Measurements from ENCODE around the gene ANKRD13C. TPM values are rescaled to one million over a fixed set of nuclear protein-coding genes. Genes with fewer than 3 reads are reported as not detected.
A peak's percentile ranks its signal among the peaks of the same experiment; 100 is the strongest.

ANKRD13C gene
- total and polyA plus RNA-seq, 2 of the 4 experiments (the other 2 are of a cell fraction): 8.3 to 10.9 TPM

DNA sequence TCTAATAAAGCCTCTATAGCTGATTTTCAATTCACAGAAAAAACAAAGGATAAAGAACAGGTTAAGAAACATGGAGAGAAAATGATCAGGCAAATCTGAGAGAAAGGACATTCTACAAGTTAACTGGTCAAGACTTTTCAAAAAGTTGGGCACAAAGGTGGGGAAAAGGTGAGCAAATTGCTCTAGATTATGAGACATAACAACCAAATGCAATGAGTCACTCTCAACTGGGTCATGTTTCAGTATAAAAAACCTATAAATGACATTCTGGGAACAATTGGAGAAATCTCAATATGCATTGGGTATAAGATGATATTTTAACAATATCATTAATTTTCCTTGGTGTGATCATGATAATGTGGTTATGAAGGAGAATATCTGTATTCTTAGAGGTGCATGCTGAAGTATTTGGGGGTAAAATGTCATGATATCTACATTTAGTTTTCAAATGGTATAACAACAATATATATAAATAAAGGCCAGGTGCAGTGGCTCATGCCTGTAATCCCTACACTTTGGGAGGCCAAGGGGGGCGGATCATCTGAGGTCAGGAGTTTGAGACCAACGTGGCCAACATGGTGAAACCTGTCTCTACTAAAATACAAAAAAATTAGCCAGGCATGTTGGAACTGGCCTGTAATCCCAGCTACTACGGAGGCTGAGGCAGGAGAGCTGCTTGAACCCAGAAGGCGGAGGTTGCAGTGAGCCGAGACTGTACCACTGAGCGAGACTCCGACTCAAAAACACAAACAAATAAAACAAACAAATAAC is 27.0 kb downstream of the ANKRD13C start:
- Histone ChIP-seq H2BK120ac (ENCODE audit: low read depth, low read length) (no peak overlapping the region), H3K9me1 (ENCODE audit: insufficient read depth, low read length) (no peaks in the 10 kb centered on the region), H2AFZ (replicated peaks; ENCODE audit: low read length, poor library complexity) (no peak overlapping the region), H4K5ac (ENCODE audit: low read depth, low read length) (no peak overlapping the region), H3K4ac (ENCODE audit: low read depth, low read length) (no peak overlapping the region), H3K56ac (ENCODE audit: extremely low read depth, insufficient read depth, low read length) (no peak overlapping the region), H3K23ac (ENCODE audit: low read depth, low read length) (no peak overlapping the region), H2BK20ac (ENCODE audit: low read depth, low read length) (no peak overlapping the region), H2BK5ac (ENCODE audit: low read depth, low read length, poor library complexity, severe bottlenecking) (no peak overlapping the region), H3K27ac (ENCODE audit: insufficient read depth, low read length) (no peak overlapping the region), H2AK5ac (ENCODE audit: low read depth, low read length) (no peak overlapping the region), H3K9me3 (ENCODE audit: control insufficient read depth, insufficient read depth, low read length) (no peaks in the 10 kb centered on the region), H2BK15ac (ENCODE audit: low read depth, low read length) (no peak overlapping the region), H3K4me3 (ENCODE audit: insufficient read depth, low read depth, low read length) (no peak overlapping the region), H3K14ac (replicated peaks; ENCODE audit: low read depth, low read length) (no peak overlapping the region), H3K4me2 (ENCODE audit: low read depth, low read length) (no peak overlapping the region), H3K18ac (ENCODE audit: low read depth, low read length) (no peak overlapping the region), H3K79me1 (ENCODE audit: low read depth in 1 of 2, low read length in 2 of 2) (peaks cover 11 to 32% of the 10 kb centered on the region in 2 experiments), H3K36me3 (ENCODE audit: control insufficient read depth, insufficient read depth, low read length) (no peaks in the 10 kb centered on the region; the same call in 1 of the 2 replicates), H2AK9ac (replicated peaks; ENCODE audit: low read depth, low read length, poor library complexity) (no peak overlapping the region), H3K9ac (ENCODE audit: low read depth, low read length) (no peak overlapping the region), H3K4me1 (ENCODE audit: control insufficient read depth, insufficient read depth, low read length) (no peaks in the 10 kb centered on the region; the same call in 1 of the 2 replicates), H4K20me1 (ENCODE audit: insufficient read depth, low read length) (peaks cover 3% of the 10 kb centered on the region; the same call in 1 of the 2 replicates), H4K91ac (ENCODE audit: insufficient read depth, low read depth, low read length) (no peak overlapping the region), H4K8ac (ENCODE audit: low read depth in 2 of 2, low read length in 2 of 2) (no peak overlapping the region), H3K27me3 (ENCODE audit: control insufficient read depth, insufficient read depth, low read length) (no peaks in the 10 kb centered on the region)
- no TSS peak for BruUV-seq (replicated peaks)
- dilution Hi-C loops (cut with HindIII; ENCODE audit: low sequenced_read_pairs, unreplicated experiment) (no loop called here), in situ Hi-C loops (cut with MboI; ENCODE audit: low sequenced_read_pairs) (no loop called here), intact Hi-C loops (cut with micrococcal nuclease) (no loop called here)
- ATAC-seq (ENCODE audit: low read depth) (no peak), DNase-seq (peak; percentile 16)
- CTCF ChIA-PET: no interaction called here
- POLR2A ChIA-PET (ENCODE audit: unreplicated experiment): no interaction called here
- TF ChIP-seq RCOR1 (IDR thresholded peaks at IDR 0.05; ENCODE audit: insufficient replicate concordance, low read length) (no peak), NFE2L2 (IDR thresholded peaks at IDR 0.05; ENCODE audit: low read depth, low read length) (no peak), BHLHE40 (IDR thresholded peaks at IDR 0.05; ENCODE audit: low read depth, low read length) (no peak), CHD1 (IDR thresholded peaks at IDR 0.05; ENCODE audit: low read depth, low read length) (no peak), RAD21 (IDR thresholded peaks at IDR 0.05; ENCODE audit: low read length) (no peak), MXI1 (IDR thresholded peaks at IDR 0.05; ENCODE audit: borderline replicate concordance, low read depth, low read length) (no peak), CEBPB (IDR thresholded peaks at IDR 0.05; ENCODE audit: low read depth, low read length) (no peak), RFX5 (IDR thresholded peaks at IDR 0.05; ENCODE audit: low read depth, low read length) (no peak), FOS (IDR thresholded peaks at IDR 0.05; ENCODE audit: low read depth, low read length) (no peak)
- whole genome bisulfite sequencing, 2 experiments (ENCODE audit: extremely low coverage in 2 of 2, insufficient read length in 1 of 2): 100% methylated on average over 1 of the region's 7 CpGs; no CpG with 5 or more reads in 1 of the 2 experiments
